Liver (tissue), 9 donors: ENCODE results near the gene METTL5. TPM values are rescaled to one million over a fixed set of nuclear protein-coding genes. Genes with fewer than 3 reads are reported as not detected.
"Not testable (repeated sequence)": the region's sequence is repeated elsewhere in the genome, so short reads cannot be mapped to it uniquely, and the experiment has no call there.

ENCODE experiments used
- DNase-seq: peaks from one replicate; pipeline ENCODE4 v3.0.0-alpha.2; 2017; ENCODE audit warnings: low spot score
- H3K27ac ChIP-seq, 2 donors: one replicate each; pipeline ENCODE4 v1.7.0; 2013; ENCODE audit warnings: inconsistent platforms in 2 of 2, low read length in 2 of 2, control low read depth in 1 of 2, low read depth in 1 of 2, mild to moderate bottlenecking in 1 of 2
- H3K27me3 ChIP-seq, 4 donors: one replicate each; pipeline versions ENCODE4 v1.6.1 to v1.7.0; 2013; ENCODE audit warnings: low read length in 3 of 4, inconsistent platforms in 1 of 4, mild to moderate bottlenecking in 1 of 4, moderate library complexity in 1 of 4; ENCODE audit not compliant: control insufficient read depth in 4 of 4, insufficient read depth in 4 of 4
- H3K36me3 ChIP-seq, 4 donors: one replicate each; pipeline versions ENCODE4 v1.6.1 to v1.7.0; 2013; ENCODE audit warnings: low read length in 3 of 4, mild to moderate bottlenecking in 3 of 4, low read depth in 1 of 4, moderate library complexity in 1 of 4; ENCODE audit not compliant: control insufficient read depth in 4 of 4, insufficient read depth in 3 of 4
- H3K4me1 ChIP-seq, 4 donors: one replicate each; pipeline versions ENCODE4 v1.6.1 to v1.7.0; 2013; ENCODE audit warnings: low read length in 3 of 4, mild to moderate bottlenecking in 3 of 4, moderate library complexity in 1 of 4; ENCODE audit not compliant: control insufficient read depth in 4 of 4, insufficient read depth in 4 of 4
- H3K4me3 ChIP-seq, 3 donors: one replicate each; pipeline versions ENCODE4 v1.6.1 to v1.7.0; 2013; ENCODE audit warnings: low read length in 3 of 3, control low read depth in 1 of 3, low read depth in 1 of 3, mild to moderate bottlenecking in 1 of 3
- H3K9ac ChIP-seq, 2 donors: one replicate each; pipeline ENCODE4 v1.7.0; 2013; ENCODE audit warnings: low read length in 2 of 2, mild to moderate bottlenecking in 2 of 2, moderate library complexity in 2 of 2, control low read depth in 1 of 2, low read depth in 1 of 2
- H3K9me3 ChIP-seq, 4 donors: one replicate each; pipeline versions ENCODE4 v1.6.1 to v1.7.0; 2013; ENCODE audit warnings: low read length in 3 of 4; ENCODE audit not compliant: control insufficient read depth in 4 of 4
- EGR1 ChIP-seq, 2 donors: IDR thresholded peaks; 2 replicates each; pipeline ENCODE4 v1.6.1; 2016 to 2018; ENCODE audit warnings: antibody characterized with exemption in 2 of 2, low read depth in 2 of 2
- FOXA1 ChIP-seq: IDR thresholded peaks from 2 replicates; pipeline ENCODE4 v1.6.1; 2016; ENCODE audit warnings: antibody characterized with exemption
- GABPA ChIP-seq, 2 donors: IDR thresholded peaks in 1 of 2; conservative IDR thresholded peaks in 1 of 2; 2 replicates each; pipeline ENCODE4 v1.6.1; 2016; ENCODE audit warnings: antibody characterized with exemption in 2 of 2, mild to moderate bottlenecking in 1 of 2, moderate library complexity in 1 of 2
- HNF4A ChIP-seq, 2 donors: conservative IDR thresholded peaks; 2 replicates each; pipeline ENCODE4 v1.6.1; 2016; ENCODE audit warnings: antibody characterized with exemption in 2 of 2, mild to moderate bottlenecking in 2 of 2
- HNF4G ChIP-seq: IDR thresholded peaks from 2 replicates; pipeline ENCODE4 v1.6.1; 2016; ENCODE audit warnings: antibody characterized with exemption
- JUND ChIP-seq, 2 donors: IDR thresholded peaks; 2 replicates each; pipeline ENCODE4 v1.6.1; 2016; ENCODE audit warnings: antibody characterized with exemption in 2 of 2
- NR2F2 ChIP-seq: IDR thresholded peaks from 2 replicates; pipeline ENCODE4 v1.6.1; 2016; ENCODE audit warnings: antibody characterized with exemption
- RXRA ChIP-seq, 2 donors: IDR thresholded peaks; 2 replicates each; pipeline ENCODE4 v1.6.1; 2017 to 2018; ENCODE audit warnings: antibody characterized with exemption in 2 of 2, mild to moderate bottlenecking in 1 of 2
- SP1 ChIP-seq: IDR thresholded peaks from 2 replicates; pipeline ENCODE4 v1.6.1; 2018; ENCODE audit warnings: antibody characterized with exemption, mild to moderate bottlenecking
- YY1 ChIP-seq: IDR thresholded peaks from 2 replicates; pipeline ENCODE4 v1.6.1; 2016; ENCODE audit warnings: antibody characterized with exemption, mild to moderate bottlenecking
- WGBS: extraction: QIAGEN DNeasy Blood & Tissue Kit; methylation state at CpG from one replicate; pipeline ENCODE4 v1.1.7; 2013; 5-methylcytosine and 5-hydroxymethylcytosine counted together
- polyA plus RNA-seq, 2 donors: library from polyadenylated mRNA; stranded (reverse) in 1 of 2; unstranded in 1 of 2; fragments of 200-250 nt in 1 of 2; fragments of >200 nt in 1 of 2; fragmentation: Nextera tagmentation in 1 of 2; extraction: Ambion mirVana in 1 of 2; gene quantifications; one replicate each; pipeline versions ENCODE4 v1.2.1 to v1.2.3, GENCODE V29; 2013 to 2015
- total RNA-seq, 2 donors: library from RNA; depleted of rRNA; stranded (reverse); fragments of >200 nt; gene quantifications; one replicate each; pipeline ENCODE4 v1.2.3, GENCODE V29; 2014
- TF ChIP-seq, protein P1 (sequence below): IDR thresholded peaks from 2 replicates; pipeline ENCODE4 v1.6.1; 2016; ENCODE audit warnings: antibody characterized with exemption, mild to moderate bottlenecking
- TF ChIP-seq, protein P2 (sequence below): IDR thresholded peaks from 2 replicates; pipeline ENCODE4 v1.6.1; 2016; ENCODE audit warnings: antibody characterized with exemption
- TF ChIP-seq, protein P3 (sequence below): IDR thresholded peaks from 2 replicates; pipeline ENCODE4 v1.6.1; 2016; ENCODE audit warnings: antibody characterized with exemption
- donor health status: healthy.
- donor health status: healthy.
- donor health status: healthy.
- donor health status: healthy.
- donor health status: healthy.

Gene METTL5
- total and polyA plus RNA-seq, 4 donors, result 15.4 to 35.6 (median 22.8) TPM

DNA sequence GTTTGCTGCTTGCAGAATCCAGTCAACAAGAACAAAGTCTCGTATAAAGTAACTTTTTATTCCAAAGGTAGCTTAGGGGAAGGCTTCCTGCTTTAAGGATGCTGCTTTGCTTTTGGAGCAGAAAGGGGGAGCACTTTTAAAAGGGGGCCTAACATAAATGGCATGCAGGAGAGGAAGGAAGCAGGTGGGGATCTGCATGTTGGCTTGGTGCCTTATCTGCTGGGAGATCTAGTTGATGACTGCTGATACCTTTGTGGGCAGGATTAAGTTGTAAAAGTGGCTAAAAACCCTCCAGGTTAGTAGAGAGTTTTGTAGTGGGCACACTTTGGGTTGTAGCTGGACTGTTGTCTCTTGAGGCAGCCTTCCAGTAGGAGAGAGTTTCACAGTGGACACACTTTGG lies 25.0 kb upstream of the METTL5 start:
- H3K27ac ChIP-seq, result no peak overlapping the region
- no peak for DNase-seq
- no peaks in the 10 kb centered on the region for H3K27me3 ChIP-seq
- H3K4me3 ChIP-seq, result no peak overlapping the region
- no peak overlapping the region for H3K9ac ChIP-seq
- H3K4me1 ChIP-seq, result peaks cover 10 to 22% (median 17%) of the 10 kb centered on the region in 4 donors
- TF ChIP-seq, protein P1, sequence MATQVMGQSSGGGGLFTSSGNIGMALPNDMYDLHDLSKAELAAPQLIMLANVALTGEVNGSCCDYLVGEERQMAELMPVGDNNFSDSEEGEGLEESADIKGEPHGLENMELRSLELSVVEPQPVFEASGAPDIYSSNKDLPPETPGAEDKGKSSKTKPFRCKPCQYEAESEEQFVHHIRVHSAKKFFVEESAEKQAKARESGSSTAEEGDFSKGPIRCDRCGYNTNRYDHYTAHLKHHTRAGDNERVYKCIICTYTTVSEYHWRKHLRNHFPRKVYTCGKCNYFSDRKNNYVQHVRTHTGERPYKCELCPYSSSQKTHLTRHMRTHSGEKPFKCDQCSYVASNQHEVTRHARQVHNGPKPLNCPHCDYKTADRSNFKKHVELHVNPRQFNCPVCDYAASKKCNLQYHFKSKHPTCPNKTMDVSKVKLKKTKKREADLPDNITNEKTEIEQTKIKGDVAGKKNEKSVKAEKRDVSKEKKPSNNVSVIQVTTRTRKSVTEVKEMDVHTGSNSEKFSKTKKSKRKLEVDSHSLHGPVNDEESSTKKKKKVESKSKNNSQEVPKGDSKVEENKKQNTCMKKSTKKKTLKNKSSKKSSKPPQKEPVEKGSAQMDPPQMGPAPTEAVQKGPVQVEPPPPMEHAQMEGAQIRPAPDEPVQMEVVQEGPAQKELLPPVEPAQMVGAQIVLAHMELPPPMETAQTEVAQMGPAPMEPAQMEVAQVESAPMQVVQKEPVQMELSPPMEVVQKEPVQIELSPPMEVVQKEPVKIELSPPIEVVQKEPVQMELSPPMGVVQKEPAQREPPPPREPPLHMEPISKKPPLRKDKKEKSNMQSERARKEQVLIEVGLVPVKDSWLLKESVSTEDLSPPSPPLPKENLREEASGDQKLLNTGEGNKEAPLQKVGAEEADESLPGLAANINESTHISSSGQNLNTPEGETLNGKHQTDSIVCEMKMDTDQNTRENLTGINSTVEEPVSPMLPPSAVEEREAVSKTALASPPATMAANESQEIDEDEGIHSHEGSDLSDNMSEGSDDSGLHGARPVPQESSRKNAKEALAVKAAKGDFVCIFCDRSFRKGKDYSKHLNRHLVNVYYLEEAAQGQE, result no peak
- TF ChIP-seq SP1 (no peak), FOXA1 (no peak), HNF4G (no peak), GABPA (IDR thresholded peaks at IDR 0.05 in 1 of 2, conservative IDR thresholded peaks at IDR 0.05 in 1 of 2) (no peak)
- TF ChIP-seq, protein P2, sequence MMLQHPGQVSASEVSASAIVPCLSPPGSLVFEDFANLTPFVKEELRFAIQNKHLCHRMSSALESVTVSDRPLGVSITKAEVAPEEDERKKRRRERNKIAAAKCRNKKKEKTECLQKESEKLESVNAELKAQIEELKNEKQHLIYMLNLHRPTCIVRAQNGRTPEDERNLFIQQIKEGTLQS, result no peak
- H3K9me3 ChIP-seq, result no peaks in the 10 kb centered on the region
- H3K36me3 ChIP-seq, result no peaks in the 10 kb centered on the region
- 68% methylated on average over 1 of the region's 1 CpG for WGBS

DNA sequence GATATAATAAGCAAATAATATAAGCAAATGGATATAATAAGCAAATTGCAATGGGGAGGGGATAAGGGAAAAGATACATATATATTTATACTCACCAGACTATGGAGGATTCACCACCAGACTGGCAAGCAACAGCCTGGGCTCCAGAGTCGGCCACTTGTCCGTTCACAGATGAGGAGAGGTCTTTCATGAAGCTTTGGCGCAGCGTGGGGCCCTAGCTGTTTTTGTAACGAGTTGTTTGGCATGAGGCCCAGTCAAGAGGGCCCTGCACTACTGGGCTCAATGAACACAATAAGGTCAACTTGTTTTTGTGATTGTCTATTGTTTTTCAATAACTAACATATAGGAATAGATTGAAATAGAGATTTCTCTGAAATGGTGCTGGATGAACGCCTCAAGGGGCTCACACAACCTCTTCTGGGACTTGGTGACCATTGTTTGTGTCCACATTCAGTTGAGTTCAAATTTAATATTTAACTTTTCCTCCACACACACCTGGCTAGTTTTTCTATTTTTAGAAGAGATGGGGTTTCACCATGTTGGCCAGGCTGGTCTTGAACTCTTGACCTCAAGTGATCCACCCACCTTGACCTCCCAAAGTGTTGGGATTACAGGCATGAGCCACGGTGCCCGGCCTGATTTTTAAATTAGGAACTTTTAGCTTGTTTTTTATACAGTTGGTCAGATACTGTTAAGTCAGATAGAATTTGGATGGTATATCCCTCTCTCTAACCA lies 24.4 kb upstream of the METTL5 start:
- 38% methylated on average over 8 of the region's 8 CpGs for whole genome bisulfite sequencing
- not testable (repeated sequence) for H3K27me3 ChIP-seq, H3K4me3 ChIP-seq, DNase-seq, H3K36me3 ChIP-seq, H3K9me3 ChIP-seq, H3K9ac ChIP-seq
- Histone ChIP-seq H3K27ac (peak overlapping the region; percentile 8 to 10), H3K4me1 (peaks cover 10 to 22% (median 17%) of the 10 kb centered on the region in 4 donors)
- TF ChIP-seq HNF4A (conservative IDR thresholded peaks at IDR 0.05) (peak; percentile 44 to 59), SP1 (peak; percentile 40), JUND (IDR thresholded peaks at IDR 0.05) (peak in 1 of 2 donors; percentile 10), NR2F2 (peak; percentile 72), YY1 (peak; percentile 35), RXRA (IDR thresholded peaks at IDR 0.05) (peak; percentile 81 to 88)

DNA sequence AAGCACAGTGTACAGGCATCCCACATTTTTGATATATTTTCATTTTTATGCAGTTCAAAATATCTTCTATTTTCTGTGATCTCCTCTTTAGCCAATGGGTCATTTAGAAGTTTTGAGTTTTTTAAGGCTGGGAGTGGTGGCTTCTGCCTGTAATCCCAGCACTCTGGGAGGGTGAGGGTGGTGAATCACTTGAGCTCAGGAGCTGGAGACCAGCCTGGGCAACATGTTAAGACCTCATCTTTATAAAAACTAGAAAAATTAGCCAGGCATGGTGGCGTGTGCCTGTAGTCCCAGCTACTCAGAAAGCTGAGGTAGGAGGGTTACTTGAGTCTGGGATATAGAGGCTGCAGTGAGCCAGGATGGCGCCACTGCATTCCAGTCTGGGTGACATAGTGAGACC lies 20.3 kb upstream of the METTL5 start:
- no peaks in the 10 kb centered on the region for H3K9me3 ChIP-seq
- H3K4me1 ChIP-seq, result peaks cover 7 to 19% (median 13%) of the 10 kb centered on the region in 4 donors
- WGBS, result 99% methylated on average over 2 of the region's 2 CpGs
- no peak overlapping the region for H3K9ac ChIP-seq
- TF ChIP-seq, protein P3, sequence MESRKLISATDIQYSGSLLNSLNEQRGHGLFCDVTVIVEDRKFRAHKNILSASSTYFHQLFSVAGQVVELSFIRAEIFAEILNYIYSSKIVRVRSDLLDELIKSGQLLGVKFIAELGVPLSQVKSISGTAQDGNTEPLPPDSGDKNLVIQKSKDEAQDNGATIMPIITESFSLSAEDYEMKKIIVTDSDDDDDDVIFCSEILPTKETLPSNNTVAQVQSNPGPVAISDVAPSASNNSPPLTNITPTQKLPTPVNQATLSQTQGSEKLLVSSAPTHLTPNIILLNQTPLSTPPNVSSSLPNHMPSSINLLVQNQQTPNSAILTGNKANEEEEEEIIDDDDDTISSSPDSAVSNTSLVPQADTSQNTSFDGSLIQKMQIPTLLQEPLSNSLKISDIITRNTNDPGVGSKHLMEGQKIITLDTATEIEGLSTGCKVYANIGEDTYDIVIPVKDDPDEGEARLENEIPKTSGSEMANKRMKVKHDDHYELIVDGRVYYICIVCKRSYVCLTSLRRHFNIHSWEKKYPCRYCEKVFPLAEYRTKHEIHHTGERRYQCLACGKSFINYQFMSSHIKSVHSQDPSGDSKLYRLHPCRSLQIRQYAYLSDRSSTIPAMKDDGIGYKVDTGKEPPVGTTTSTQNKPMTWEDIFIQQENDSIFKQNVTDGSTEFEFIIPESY, result no peak
- TF ChIP-seq JUND (IDR thresholded peaks at IDR 0.05) (no peak), HNF4G (no peak), EGR1 (IDR thresholded peaks at IDR 0.05; ENCODE audit: low read depth in 2 of 2) (no peak)
- no peaks in the 10 kb centered on the region for H3K27me3 ChIP-seq
- no peak overlapping the region for H3K4me3 ChIP-seq
- H3K27ac ChIP-seq, result no peak overlapping the region
- H3K36me3 ChIP-seq, result peaks cover 0 to 3% (median under 1%) of the 10 kb centered on the region in 4 donors
- DNase-seq, result no peak

DNA sequence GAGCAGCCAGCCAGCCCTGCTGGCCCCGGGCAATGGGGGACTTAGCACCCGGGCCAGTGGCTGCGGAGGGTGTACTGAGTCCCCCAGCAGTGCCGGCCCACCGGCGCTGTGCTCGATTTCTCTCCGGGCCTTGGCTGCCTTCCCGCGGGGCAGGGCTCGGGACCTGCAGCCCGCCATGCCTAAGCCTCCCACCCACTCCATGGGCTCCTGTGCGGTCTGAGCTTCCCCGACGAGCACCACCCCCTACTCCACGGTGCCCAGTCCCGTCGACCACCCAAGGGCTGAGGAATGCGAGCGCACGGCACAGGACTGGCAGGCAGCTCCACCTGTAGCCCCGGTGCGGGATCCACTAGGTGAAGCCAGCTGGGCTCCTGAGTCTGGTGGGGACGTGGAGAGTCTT lies 16.9 kb upstream of the METTL5 start:
- H3K27ac ChIP-seq, H3K4me3 ChIP-seq, H3K9me3 ChIP-seq, DNase-seq, H3K27me3 ChIP-seq, H3K4me1 ChIP-seq, H3K9ac ChIP-seq, H3K36me3 ChIP-seq: not testable (repeated sequence)
- 95% methylated on average over 21 of the region's 24 CpGs for WGBS
